Activated CD4-positive, alpha-beta T cell treated with anti-CD3 and anti-CD28 coated beads, Interleukin-2, amount 10 ng/mL, durations not matched to agents 7 days and 5 days (primary cell): ENCODE measurements around the gene MAT2A. TPM values are rescaled to one million over a fixed set of nuclear protein-coding genes. Genes with fewer than 3 reads are reported as not detected.
"Not testable (repeated sequence)": the region's sequence is repeated elsewhere in the genome, so short reads cannot be mapped to it uniquely, and the experiment has no call there.

Experiments
- CTCF ChIA-PET: fragments of 350-600 bp; sonication (Branson Sonifier 250); formaldehyde crosslinking; loops from one replicate; lab custom pipeline; 2021; ENCODE audit warnings: antibody characterized with exemption; lab: Charles Lee
- POLR2A ChIA-PET: fragments of 350-600 bp; sonication (Branson Sonifier 250); formaldehyde crosslinking; loops from one replicate; lab custom pipeline; 2021; ENCODE audit warnings: antibody characterized with exemption; lab: Charles Lee
- DNase-seq: peaks from one replicate; pipeline ENCODE4 v3.0.0-alpha.2; 2020
- H3K27ac Mint-ChIP-seq: one replicate; pipeline ENCODE4 v1.8.0; 2021; ENCODE audit warnings: mild to moderate bottlenecking, moderate library complexity, mixed read lengths
- H3K27me3 Mint-ChIP-seq: one replicate; pipeline ENCODE4 v1.8.0; 2021; ENCODE audit warnings: mixed read lengths
- H3K36me3 Mint-ChIP-seq: one replicate; pipeline ENCODE4 v1.8.0; 2021; ENCODE audit warnings: low read depth, mixed read lengths
- H3K4me1 Mint-ChIP-seq: one replicate; pipeline ENCODE4 v1.8.0; 2021; ENCODE audit warnings: mixed read lengths
- H3K4me3 Mint-ChIP-seq: one replicate; pipeline ENCODE4 v1.8.0; 2021; ENCODE audit warnings: mild to moderate bottlenecking, moderate library complexity, mixed read lengths
- H3K9me3 Mint-ChIP-seq: one replicate; pipeline ENCODE4 v1.8.0; 2021; ENCODE audit warnings: mixed read lengths
- total RNA-seq, 2 experiments: library from RNA; stranded (reverse); gene quantifications; one replicate each; pipeline ENCODE4 v1.2.3, GENCODE V29; 2021

The MAT2A gene
- total RNA-seq, 2 experiments from 2014 or later, result 263 to 269 TPM

DNA sequence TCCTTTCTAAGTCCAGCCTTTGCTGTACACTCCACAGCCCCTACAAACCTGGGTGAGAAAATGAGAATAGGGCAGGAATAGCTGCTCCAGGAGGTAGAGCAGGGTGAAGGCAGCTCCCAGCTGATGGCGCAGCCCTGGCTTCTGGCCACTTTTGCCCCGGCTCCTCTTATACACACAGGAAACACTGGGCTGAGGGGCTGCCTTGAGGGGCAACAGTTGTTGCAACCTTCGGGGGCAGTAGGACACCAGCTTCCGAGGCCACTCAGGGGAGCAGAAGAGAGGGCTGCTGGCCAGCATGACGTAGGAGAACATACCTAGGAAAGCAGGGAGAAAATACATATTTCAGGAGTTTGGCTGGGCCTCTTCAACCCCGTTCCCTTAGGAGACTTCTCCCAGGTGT lies 14.2 kb downstream of the MAT2A start:
- Mint-ChIP-seq H3K27ac (no peak overlapping the region), H3K4me3 (no peak overlapping the region), H3K4me1 (peaks cover 6% of the 10 kb centered on the region), H3K9me3 (no peaks in the 10 kb centered on the region), H3K27me3 (no peaks in the 10 kb centered on the region), H3K36me3 (peaks cover 36% of the 10 kb centered on the region)
- CTCF ChIA-PET, result interaction anchor here (6.4 to 6.7 kb wide), 2 partner anchors 13 to 133 kb away, joined by 40 to 65 read pairs; partner anchors contain the start of genes MAT2A and SH2D6
- POLR2A ChIA-PET, result no interaction called here
- DNase-seq, result no peak

DNA sequence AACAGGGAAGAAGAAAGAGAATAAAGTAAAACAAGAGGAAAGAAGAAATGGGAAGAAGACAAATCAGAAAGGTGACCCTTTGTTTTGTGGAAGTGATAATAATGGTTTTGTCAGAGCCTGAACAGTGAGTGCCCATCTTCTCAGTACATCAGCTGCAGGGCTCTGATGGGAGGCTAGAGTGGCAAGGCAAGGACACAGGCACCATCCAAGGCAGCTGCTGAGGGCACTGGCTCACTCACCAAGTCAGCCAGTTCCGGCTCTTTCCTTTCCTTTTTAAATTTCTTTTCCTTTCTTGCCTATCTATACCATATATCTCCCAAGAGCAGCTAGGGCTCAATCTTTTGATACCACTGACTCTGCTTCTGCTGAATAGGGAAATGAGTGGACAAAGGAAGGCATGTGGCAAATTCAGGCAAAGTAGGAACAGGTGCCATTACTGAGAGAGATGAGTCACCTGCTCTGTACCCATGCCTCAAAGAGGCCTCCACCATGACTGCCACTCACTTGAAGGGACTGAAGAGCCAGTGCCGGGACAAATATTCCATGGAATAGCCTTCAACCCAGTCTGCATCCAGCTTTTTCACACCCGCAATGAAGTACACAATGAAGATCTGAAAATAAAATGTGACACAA lies 16.1 kb downstream of the MAT2A start:
- Mint-ChIP-seq H3K27ac (peak overlapping the region; percentile 27), H3K27me3 (no peaks in the 10 kb centered on the region)
- CTCF ChIA-PET, result interaction anchor here (2.7 to 3.2 kb wide), 2 partner anchors 16 to 135 kb away, joined by 8 to 26 read pairs; partner anchors contain the start of genes MAT2A and SH2D6

GRCh38 chr2:85557130-85557529 lies 18.2 kb downstream of the MAT2A start:
- no peak for DNase-seq
- ChIA-PET POLR2A (interaction anchor here (1.0 kb wide), 1 partner anchor 11 kb away, joined by 4 read pairs; no protein-coding TSS in a partner anchor), CTCF (interaction anchor here (0.9 to 3.2 kb wide), 7 partner anchors 15 to 187 kb away, joined by 3 to 26 read pairs (median 3); partner anchors contain the start of genes MAT2A and SH2D6)
- Mint-ChIP-seq H3K4me3 (no peak overlapping the region), H3K9me3 (no peaks in the 10 kb centered on the region), H3K36me3 (peaks cover 19% of the 10 kb centered on the region), H3K4me1 (peaks cover 28% of the 10 kb centered on the region), H3K27ac (no peak overlapping the region), H3K27me3 (no peaks in the 10 kb centered on the region)

More for the DNA sequence above, 16.1 kb downstream of the MAT2A start:
- no peak for DNase-seq
- Mint-ChIP-seq H3K9me3 (no peaks in the 10 kb centered on the region), H3K4me1 (peaks cover 17% of the 10 kb centered on the region), H3K4me3 (no peak overlapping the region), H3K36me3 (peaks cover 33% of the 10 kb centered on the region)
- POLR2A ChIA-PET, result no interaction called here

DNA sequence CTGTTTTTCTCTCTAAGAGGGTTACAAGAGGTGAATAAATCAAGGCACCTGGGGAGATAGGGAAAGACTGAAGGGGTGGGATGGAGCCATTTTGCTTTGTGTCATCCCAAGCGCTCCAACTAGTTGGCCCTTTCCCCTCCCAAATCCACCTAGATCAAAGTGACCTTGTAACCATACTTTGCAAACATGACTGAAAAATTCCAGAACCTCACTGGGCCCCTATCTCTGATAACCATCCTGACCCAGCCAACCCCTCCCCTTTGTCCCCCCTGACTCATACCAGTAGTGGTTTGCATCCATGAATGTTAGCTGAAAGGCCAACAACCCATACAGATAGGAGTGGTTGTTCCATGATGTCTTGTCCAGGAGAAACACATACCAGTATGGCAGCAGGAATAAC lies 19.2 kb downstream of the MAT2A start:
- POLR2A ChIA-PET, result no interaction called here
- no peak overlapping the region for H3K27ac Mint-ChIP-seq
- peaks cover 16% of the 10 kb centered on the region for H3K36me3 Mint-ChIP-seq

DNA sequence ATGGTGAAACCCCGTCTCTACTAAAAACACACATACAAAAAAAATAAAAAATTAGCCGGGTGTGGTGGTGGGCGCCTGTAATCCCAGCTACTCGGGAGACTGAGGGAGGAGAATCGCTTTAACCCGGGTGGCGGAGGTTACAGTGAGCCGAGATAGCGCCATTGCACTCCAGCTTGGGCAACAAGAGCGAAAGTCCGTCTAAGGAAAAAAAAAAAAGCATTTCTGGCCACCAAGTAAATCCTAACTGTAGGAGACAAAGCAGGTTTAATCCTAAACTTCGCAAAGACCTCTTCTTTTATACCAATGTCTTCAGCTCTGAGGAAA lies 21.4 kb downstream of the MAT2A start:
- peak overlapping the region; percentile 99 for H3K27ac Mint-ChIP-seq
- ChIA-PET CTCF (interaction anchor here (0.6 to 4.7 kb wide), 5 partner anchors 10 to 77 kb away, joined by 3 to 44 read pairs (median 4); partner anchors contain the start of gene MAT2A), POLR2A (interaction anchor here (0.9 to 1.3 kb wide), 3 partner anchors 10 to 206 kb away, joined by 3 to 8 read pairs (median 3); partner anchors contain the start of genes ELMOD3 and RETSAT)
- not testable (repeated sequence) for H3K36me3 Mint-ChIP-seq, H3K9me3 Mint-ChIP-seq, H3K27me3 Mint-ChIP-seq, DNase-seq
- H3K4me1 Mint-ChIP-seq, result peaks cover 36% of the 10 kb centered on the region
- peak overlapping the region; percentile 98 for H3K4me3 Mint-ChIP-seq

More for the DNA sequence above, 19.2 kb downstream of the MAT2A start:
- H3K27me3 Mint-ChIP-seq, result no peaks in the 10 kb centered on the region
- peaks cover 29% of the 10 kb centered on the region for H3K4me1 Mint-ChIP-seq
- no peak for DNase-seq
- CTCF ChIA-PET, result interaction anchor here (1.2 to 2.0 kb wide), 2 partner anchors 10 to 16 kb away, joined by 3 to 7 read pairs; no protein-coding TSS in a partner anchor
- no peaks in the 10 kb centered on the region for H3K9me3 Mint-ChIP-seq
- no peak overlapping the region for H3K4me3 Mint-ChIP-seq

GRCh38 chr2:85560812-85561279 lies 21.9 kb downstream of the MAT2A start:
- Mint-ChIP-seq H3K36me3 (peaks cover 7% of the 10 kb centered on the region), H3K27me3 (no peaks in the 10 kb centered on the region), H3K27ac (peak overlapping the region; percentile 99), H3K4me1 (peaks cover 36% of the 10 kb centered on the region), H3K9me3 (no peaks in the 10 kb centered on the region), H3K4me3 (peak overlapping the region; percentile 98)
- DNase-seq, result no peak
- CTCF ChIA-PET, result interaction anchor here (0.6 to 4.7 kb wide), 6 partner anchors 11 to 77 kb away, joined by 3 to 44 read pairs (median 4); partner anchors contain the start of gene MAT2A
- POLR2A ChIA-PET, result interaction anchor here (0.9 to 1.3 kb wide), 3 partner anchors 11 to 207 kb away, joined by 3 to 8 read pairs (median 3); partner anchors contain the start of genes ELMOD3 and RETSAT

- no peaks in the 10 kb centered on the region for H3K9me3 Mint-ChIP-seq
- CTCF ChIA-PET, result interaction anchor here (0.6 to 4.7 kb wide), 8 partner anchors 12 to 204 kb away, joined by 3 to 44 read pairs (median 4); partner anchors contain the start of gene SH2D6
- H3K4me1 Mint-ChIP-seq, result peaks cover 36% of the 10 kb centered on the region
- H3K27me3 Mint-ChIP-seq, result no peaks in the 10 kb centered on the region
- H3K4me3 Mint-ChIP-seq, result peak within 1 kb of the TSS; percentile 98
- DNase-seq, result peak; percentile 95
- H3K36me3 Mint-ChIP-seq, result peaks cover 5% of the 10 kb centered on the region
- H3K27ac Mint-ChIP-seq, result peak within 1 kb of the TSS; percentile 99
- POLR2A ChIA-PET, result interaction anchor here (0.7 to 1.3 kb wide), 3 partner anchors 12 to 143 kb away, joined by 3 to 10 read pairs (median 8); no protein-coding TSS in a partner anchor
Observed at GRCh38 chr2:85561280-85562212, 22.6 kb downstream of the MAT2A start, which contains the start of gene GGCX. GGCX (minus strand) TSS chr2:85561493; CDS start chr2:85561428, 65 bp downstream.

- POLR2A ChIA-PET, result no interaction called here
- H3K36me3 Mint-ChIP-seq, result peaks cover 2% of the 10 kb centered on the region
- peaks cover 33% of the 10 kb centered on the region for H3K4me1 Mint-ChIP-seq
- CTCF ChIA-PET, result interaction anchor here (0.7 to 4.7 kb wide), 4 partner anchors 14 to 146 kb away, joined by 3 to 44 read pairs (median 6); no protein-coding TSS in a partner anchor
- DNase-seq, result no peak
- peak overlapping the region; percentile 5 for H3K27ac Mint-ChIP-seq
- no peaks in the 10 kb centered on the region for H3K9me3 Mint-ChIP-seq
- H3K27me3 Mint-ChIP-seq, result no peaks in the 10 kb centered on the region
- no peak overlapping the region for H3K4me3 Mint-ChIP-seq
Observed at GRCh38 chr2:85564144-85564563, 25.2 kb downstream of the MAT2A start.

DNA sequence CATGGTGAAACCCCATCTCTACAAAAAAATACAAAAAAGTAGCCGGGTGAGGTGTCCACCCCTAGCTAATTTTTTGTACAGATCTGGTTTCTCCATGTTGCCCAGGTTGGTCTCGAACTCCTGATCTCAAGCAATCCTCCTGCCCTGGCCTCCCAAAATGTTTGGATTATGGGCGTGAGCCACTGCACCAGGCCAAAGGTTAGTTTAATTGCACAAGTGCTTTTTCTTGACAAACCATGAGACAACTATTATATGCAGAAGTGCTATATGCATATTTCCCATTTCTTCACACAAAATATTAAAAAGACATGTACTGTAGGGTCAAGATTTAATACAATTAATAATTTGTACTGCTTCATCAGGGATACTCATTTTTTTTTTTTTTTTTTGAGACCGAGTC lies 27.3 kb downstream of the MAT2A start:
- H3K27ac Mint-ChIP-seq, result no peak overlapping the region
- no peaks in the 10 kb centered on the region for H3K36me3 Mint-ChIP-seq
- peaks cover 16% of the 10 kb centered on the region for H3K4me1 Mint-ChIP-seq
- H3K27me3 Mint-ChIP-seq, result peaks cover 15% of the 10 kb centered on the region
- POLR2A ChIA-PET, result no interaction called here
- no peak for DNase-seq
- CTCF ChIA-PET, result interaction anchor here (2.0 kb wide), 1 partner anchor 14 kb away, joined by 8 read pairs; no protein-coding TSS in a partner anchor
- no peak overlapping the region for H3K4me3 Mint-ChIP-seq
- no peaks in the 10 kb centered on the region for H3K9me3 Mint-ChIP-seq

GRCh38 chr2:85575739-85576138 lies 36.8 kb downstream of the MAT2A start:
- peaks cover 14% of the 10 kb centered on the region for H3K27me3 Mint-ChIP-seq
- peaks cover 18% of the 10 kb centered on the region for H3K36me3 Mint-ChIP-seq
- H3K4me1 Mint-ChIP-seq, result peaks cover 29% of the 10 kb centered on the region
- no peak overlapping the region for H3K27ac Mint-ChIP-seq
- ChIA-PET CTCF (interaction anchor here (0.6 to 1.5 kb wide), 2 partner anchors 16 to 27 kb away, joined by 3 read pairs; no protein-coding TSS in a partner anchor), POLR2A (no interaction called here)
- no peak overlapping the region for H3K4me3 Mint-ChIP-seq
- no peaks in the 10 kb centered on the region for H3K9me3 Mint-ChIP-seq
- no peak for DNase-seq

GRCh38 chr2:85577063-85577385 lies 38.1 kb downstream of the MAT2A start:
- H3K4me1 Mint-ChIP-seq, result peaks cover 35% of the 10 kb centered on the region
- H3K27me3 Mint-ChIP-seq, result peaks cover 6% of the 10 kb centered on the region
- DNase-seq, result no peak
- ChIA-PET POLR2A (no interaction called here), CTCF (interaction anchor here (1.1 to 2.3 kb wide), 3 partner anchors 15 to 60 kb away, joined by 3 to 10 read pairs (median 6); no protein-coding TSS in a partner anchor)
- H3K27ac Mint-ChIP-seq, result peak overlapping the region; percentile 92
- peaks cover 25% of the 10 kb centered on the region for H3K36me3 Mint-ChIP-seq
- H3K4me3 Mint-ChIP-seq, result peak overlapping the region; percentile 93
- H3K9me3 Mint-ChIP-seq, result no peaks in the 10 kb centered on the region
